ENCODE measurements around the gene RTKN2. TPM values are rescaled to one million over a fixed set of nuclear protein-coding genes. Genes with fewer than 3 reads are reported as not detected.

The RTKN2 gene
- total RNA-seq, 1 donor from 2014 or later, result 0.05 TPM

DNA sequence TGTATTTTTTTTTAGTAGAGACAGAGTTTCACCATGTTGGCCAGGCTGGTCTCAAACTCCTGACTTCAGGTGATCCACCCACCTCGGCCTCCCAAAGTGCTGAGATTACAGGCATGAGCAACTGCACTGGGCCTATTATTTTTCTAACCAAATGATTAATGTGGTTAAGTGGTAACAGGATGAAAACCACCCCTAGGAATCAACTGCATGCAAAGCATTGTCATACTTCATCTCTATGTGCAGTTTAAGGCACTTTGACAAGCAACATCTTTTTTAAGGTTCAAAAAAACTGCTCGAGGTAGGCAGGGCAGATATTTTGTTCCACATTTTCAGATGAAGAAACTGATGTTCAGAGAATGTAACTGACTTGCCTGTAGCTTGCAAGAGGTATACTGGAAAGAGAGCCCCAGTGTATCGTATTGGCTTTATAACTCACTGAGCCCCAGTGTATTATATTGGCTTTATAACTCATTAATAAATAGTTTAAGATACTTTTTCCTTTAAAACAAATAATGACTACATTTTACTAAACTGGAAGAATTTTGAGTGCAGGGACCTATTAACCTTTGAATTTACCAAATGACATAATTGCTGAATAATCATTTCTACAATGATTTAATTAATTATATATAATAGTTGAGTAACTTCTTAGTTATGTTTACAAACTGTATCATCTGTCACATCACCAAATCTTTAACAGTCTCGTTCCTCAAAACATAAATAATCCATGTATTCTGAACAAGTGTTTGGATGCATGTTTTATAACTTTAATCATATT, 38.1 kb downstream of the RTKN2 start:
- no peak for ATAC-seq
- no peak for DNase-seq (ENCODE audit: low spot score)

GRCh38 chr10:62225362-62225761, 43.3 kb downstream of the RTKN2 start:
- DNase-seq (ENCODE audit: low spot score) (no peak), ATAC-seq (no peak)

- DNase-seq (ENCODE audit: low spot score) (no peak), ATAC-seq (no peak)
Observed at GRCh38 chr10:62224606-62225005, 44.0 kb downstream of the RTKN2 start.

- ATAC-seq, result no peak
- no peak for DNase-seq (ENCODE audit: low spot score)
Observed at GRCh38 chr10:62217683-62218082, 51.0 kb downstream of the RTKN2 start.

DNA sequence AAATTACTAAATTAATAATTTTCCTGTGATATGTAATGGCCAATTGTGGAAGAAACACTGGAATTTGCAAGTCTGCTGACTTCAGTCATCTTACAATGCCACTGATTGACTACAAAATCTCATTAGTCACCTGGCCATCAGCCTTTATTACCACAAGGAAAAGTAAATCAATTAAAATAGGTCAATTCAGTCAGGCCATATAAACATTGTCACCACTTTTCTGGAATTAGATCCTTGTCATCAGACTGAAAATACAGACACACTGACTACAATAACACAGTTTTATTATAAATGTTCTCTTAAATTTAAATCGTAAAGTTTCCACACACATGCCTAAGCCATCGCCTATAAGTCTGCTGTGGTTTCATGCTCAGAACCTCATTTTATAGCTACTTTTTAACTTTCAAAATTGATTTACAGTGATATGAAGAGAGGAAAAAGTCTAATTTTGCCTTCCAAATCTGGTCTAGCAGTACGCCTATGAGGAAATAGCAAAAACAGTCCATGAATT, 54.2 kb downstream of the RTKN2 start:
- ATAC-seq (no peak), DNase-seq (ENCODE audit: low spot score) (no peak)

DNA sequence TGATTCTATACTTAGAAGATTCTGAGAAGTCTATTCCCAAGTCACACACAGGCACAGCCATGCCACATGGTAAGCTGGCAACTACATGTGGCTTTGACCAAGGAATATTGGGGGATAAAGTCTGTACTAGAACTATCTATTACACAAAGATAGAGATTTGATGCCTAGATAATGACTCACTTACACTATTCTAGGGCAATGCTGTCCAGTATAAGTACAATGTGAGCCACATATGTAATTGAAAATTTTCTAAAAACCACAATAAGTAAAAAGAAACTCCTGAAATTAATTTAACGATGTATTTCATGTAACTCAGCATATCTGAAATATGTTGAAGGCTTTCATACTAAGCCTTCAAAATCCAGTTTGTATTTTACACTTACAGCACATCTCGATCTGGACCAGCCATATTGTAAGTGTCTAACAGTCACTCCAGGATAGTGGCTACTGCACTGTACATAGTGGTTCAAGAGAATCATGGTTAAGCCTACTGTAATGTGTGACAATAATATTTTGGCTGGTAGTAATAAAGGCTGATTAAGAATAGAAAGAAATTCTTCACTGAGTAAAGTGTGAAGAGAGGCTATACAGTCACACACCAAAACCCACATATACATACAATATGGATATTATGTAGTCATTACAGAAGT, 62.8 kb downstream of the RTKN2 start:
- ATAC-seq (no peak), DNase-seq (ENCODE audit: low spot score) (no peak)

GRCh38 chr10:62199584-62199983, 69.1 kb downstream of the RTKN2 start:
- DNase-seq (ENCODE audit: low spot score) (no peak), ATAC-seq (no peak)

DNA sequence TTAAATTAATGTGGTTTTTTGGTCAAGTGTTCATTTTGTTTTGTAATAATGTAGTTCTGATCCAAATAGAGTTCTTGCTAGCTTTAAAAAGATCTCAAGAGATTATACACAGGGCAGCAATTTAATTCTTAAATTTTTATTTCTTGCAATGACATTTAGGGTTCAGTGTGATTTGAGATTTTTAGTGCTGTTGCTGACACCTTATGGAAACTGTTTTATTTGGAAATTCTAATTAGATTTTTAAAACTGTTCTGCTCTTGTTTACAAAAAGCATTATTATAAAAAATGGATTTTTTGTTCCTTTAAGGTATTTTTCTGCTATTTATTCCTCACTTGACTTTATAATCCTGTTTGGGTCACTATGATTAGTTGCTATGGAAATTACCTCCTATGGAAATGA, 72.1 kb downstream of the RTKN2 start:
- no peak for ATAC-seq
- DNase-seq (ENCODE audit: low spot score), result no peak

DNA sequence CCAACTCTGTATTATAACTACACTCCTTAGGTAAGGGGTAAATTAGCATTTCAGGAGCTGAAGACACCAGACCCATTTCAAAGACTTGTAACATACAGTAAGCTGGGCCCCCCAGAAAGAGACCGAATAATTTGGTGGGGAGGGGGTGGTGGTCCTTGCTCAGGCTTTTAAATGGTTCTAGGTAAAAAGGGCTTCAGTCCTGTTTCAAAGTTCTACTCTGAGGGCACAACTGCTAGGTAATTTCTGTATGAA, 73.0 kb downstream of the RTKN2 start:
- no peak for ATAC-seq

GRCh38 chr10:62194924-62195674, 73.5 kb downstream of the RTKN2 start:
- DNase-seq (ENCODE audit: low spot score), result no peak
- no peak for ATAC-seq

More for the DNA sequence above, 73.0 kb downstream of the RTKN2 start:
- DNase-seq (ENCODE audit: low spot score), result no peak

DNA sequence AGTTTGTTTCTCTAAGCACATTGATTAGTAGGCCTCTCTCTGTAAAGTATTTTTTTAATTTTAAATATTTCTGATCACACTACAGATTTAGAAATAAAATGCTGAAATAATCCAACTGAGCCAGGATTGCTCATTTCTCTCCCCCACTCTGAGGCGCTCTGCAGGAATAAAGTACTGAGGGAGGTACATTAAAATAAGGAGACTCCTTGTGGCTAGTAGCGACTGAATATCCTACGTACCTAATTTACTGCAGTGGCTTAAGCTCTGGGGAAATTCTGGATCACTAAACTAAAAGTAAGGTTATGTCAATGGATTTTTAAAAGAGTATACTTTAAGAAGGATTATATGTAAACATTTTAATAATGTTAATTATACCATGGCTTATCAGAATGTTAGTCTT, 75.2 kb downstream of the RTKN2 start:
- ATAC-seq (no peak), DNase-seq (ENCODE audit: low spot score) (no peak)

- ATAC-seq, result no peak
- no peak for DNase-seq (ENCODE audit: low spot score)
Observed at GRCh38 chr10:62189131-62189530, 79.5 kb downstream of the RTKN2 start.

GRCh38 chr10:62188021-62188616, 80.5 kb downstream of the RTKN2 start:
- DNase-seq (ENCODE audit: low spot score) (no peak), ATAC-seq (no peak)

- DNase-seq (ENCODE audit: low spot score) (no peak), ATAC-seq (no peak)
Observed at GRCh38 chr10:62186999-62187675, 81.5 kb downstream of the RTKN2 start.

GRCh38 chr10:62185919-62186692, 82.5 kb downstream of the RTKN2 start:
- no peak for DNase-seq (ENCODE audit: low spot score)
- no peak for ATAC-seq

- DNase-seq (ENCODE audit: low spot score) (no peak), ATAC-seq (no peak)
Observed at GRCh38 chr10:62183857-62184795, 84.5 kb downstream of the RTKN2 start.

GRCh38 chr10:62183442-62183841, 85.2 kb downstream of the RTKN2 start:
- no peak for DNase-seq (ENCODE audit: low spot score)

DNA sequence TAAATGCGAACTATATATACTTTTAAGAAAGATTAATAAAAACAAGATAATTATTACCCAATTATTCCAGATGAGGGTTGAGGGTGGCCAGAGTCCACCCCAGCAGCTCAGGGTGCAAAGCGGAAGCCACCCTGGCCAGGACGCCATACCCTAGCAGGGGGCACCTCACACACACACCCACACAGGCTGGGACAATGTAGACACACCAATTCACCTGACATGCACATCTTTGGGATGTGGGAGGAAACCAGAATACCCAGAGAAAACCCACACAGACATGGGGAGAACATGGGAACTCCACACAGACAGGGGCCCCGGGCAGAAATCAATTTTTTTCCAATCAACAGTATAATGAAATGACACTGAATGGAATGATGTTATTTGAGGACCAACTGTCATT, 86.0 kb downstream of the RTKN2 start:
- DNase-seq (ENCODE audit: low spot score), result no peak
- no peak for ATAC-seq

More at GRCh38 chr10:62183442-62183841, 85.2 kb downstream of the RTKN2 start:
- ATAC-seq, result no peak

- ATAC-seq, result no peak
Observed at GRCh38 chr10:62182171-62182570, 86.5 kb downstream of the RTKN2 start.

More at GRCh38 chr10:62182171-62182570, 86.5 kb downstream of the RTKN2 start:
- no peak for DNase-seq (ENCODE audit: low spot score)
